Astrocyte of the hippocampus (primary cell): ENCODE data around the gene MACROD2.
A peak's percentile ranks its signal among the peaks of the same experiment; 100 is the strongest.
"Not testable (repeated sequence)": the region's sequence is repeated elsewhere in the genome, so short reads cannot be mapped to it uniquely, and the experiment has no call there.

Source experiments
- DNase-seq: peaks from one replicate; pipeline ENCODE4 v3.0.0; 2011; ENCODE audit warnings: low read depth, low spot score

The MACROD2 gene

DNA sequence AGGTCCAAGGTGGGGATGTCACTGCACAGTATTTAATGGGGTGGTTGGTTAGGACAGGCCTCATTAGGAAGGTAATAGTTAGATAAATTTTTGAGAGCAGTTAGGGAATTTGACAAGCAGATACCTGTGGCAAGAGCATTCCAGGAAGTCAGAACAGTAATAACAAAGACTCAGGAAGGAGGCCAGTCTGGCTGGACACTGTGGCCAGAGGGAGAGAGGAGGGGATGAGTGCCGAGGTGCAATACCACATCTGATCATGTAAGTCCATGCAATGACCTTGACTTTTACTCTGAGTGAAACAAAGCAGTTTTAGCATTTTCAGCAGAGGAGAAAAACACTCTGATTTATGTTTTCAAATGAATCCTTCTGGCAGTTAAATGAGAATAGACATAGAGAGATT, 1332.8 kb downstream of the MACROD2 start:
- peak; percentile 20 for DNase-seq

DNA sequence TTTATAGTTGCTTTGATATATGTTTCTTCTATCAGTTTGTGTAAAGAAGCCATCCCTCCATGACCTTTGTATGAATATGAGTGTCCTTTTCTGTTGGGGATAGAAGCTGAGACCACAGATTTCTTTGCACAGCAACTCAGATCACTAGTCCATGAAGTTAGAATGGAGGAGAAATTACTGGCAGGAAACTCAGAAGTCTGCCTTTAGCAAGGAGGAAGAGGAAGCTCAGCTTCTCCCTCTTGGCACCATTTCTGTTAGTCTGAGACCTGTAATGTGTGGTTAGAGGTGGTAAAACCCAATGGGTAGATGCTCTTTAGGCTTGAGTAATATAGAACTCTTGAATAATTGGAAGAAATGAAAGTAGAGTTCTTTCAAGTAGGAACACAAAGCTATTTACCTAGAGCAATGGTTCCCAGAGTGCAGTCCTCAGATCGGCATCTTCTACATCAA, 1337.4 kb downstream of the MACROD2 start:
- DNase-seq = no peak

DNA sequence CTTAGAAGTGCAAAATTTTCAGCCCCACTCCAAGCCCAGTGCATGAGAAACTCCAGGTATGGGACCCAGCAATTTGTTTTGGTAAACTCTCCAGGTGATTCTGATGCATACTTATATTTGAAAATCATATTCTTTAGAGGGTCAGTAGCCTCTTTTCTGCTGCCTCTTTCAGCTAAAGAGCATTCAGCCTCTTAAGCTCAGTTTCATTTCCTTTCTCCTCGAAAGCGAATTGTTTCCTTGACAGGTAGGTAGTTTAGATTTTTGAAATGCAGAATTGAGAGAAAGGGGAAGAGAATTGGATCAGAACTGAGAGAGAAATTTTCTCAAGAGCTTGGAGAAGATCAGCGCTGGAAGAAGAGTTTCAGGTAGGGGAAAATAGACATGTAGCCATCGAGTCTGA, 1337.9 kb downstream of the MACROD2 start:
- DNase-seq = no peak

DNA sequence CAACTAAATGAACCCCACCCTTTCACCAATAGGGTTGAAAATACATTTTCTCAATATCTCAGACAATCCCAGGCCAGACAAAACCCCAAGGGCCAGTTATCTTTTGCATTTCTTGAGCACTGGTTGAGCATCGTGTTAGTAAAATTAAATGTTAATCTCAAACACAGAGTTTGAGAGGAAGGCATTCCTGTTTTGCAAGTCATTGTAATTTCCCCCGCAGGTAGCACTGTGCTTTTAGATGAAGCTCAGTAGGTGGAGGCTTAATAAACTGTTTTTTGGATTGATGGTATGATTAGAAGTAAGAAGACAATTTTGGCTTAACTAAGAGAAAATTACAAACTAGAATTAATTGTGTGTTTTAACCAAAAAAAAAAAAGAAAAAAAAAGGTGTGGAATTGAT, 1340.7 kb downstream of the MACROD2 start:
- DNase-seq = no peak

DNA sequence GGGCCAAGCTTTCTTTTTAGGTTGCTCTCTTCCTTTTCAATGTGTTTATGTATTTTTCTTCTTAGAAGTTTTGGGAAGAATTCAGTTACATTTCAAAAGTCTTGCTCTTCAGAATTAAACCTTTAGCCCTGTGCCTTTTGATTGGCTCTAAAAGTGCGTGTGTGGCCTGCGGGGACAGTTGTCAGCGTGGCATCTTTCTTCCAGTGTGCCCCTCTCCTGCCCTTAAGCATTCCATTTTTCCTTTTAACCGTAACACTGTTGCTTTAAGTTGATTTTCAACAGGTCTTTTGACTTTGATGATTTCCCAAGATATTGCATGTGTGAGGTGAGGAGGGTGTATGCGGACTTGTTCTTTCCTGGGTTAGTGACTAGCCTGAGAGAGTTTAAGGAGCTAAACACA, 1341.2 kb downstream of the MACROD2 start:
- no peak for DNase-seq

DNA sequence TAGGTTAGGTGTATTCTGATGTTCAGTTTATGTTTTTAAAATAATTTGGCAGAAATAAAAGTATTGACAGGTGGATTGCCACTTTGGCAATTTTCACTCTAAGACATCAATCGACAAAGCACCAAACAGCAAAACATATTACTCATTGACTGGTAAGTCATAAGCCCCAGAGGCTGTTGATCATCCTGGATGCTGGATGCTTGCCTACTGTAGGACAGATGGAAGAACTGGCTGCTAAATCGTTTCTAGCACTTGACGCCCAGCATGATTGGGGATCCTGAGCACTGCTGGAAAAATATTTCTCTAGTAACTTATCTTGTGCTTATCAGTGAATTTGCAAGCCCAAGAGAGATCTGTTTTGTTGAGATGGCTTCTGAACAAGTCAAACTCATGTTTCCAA, 1343.9 kb downstream of the MACROD2 start:
- no peak for DNase-seq

DNA sequence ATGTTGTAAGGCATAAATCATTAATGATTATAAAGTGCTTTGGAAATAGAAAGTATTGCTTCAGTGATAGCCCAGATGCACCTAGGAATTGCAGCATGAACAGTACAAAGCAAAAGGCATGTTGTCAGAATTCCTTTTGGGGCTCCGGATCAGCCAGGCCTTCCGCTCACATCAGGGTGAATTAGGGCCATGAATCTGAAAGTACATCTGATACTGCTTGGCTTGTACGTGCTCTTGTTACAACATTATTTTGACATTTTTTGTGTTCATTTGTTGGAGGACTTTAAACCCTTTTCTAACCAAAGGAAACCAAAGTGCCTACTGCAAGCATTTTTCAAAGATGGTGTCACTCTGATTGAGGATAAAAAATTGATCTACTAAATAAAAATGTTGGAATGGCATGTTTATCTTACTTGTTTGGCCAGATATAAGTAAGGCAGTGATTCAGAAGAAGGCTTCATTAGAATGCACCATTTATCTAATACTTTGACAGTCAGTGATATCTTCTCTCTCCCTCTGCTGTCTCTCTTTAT, 1347.7 kb downstream of the MACROD2 start:
- DNase-seq = peak; percentile 7

DNA sequence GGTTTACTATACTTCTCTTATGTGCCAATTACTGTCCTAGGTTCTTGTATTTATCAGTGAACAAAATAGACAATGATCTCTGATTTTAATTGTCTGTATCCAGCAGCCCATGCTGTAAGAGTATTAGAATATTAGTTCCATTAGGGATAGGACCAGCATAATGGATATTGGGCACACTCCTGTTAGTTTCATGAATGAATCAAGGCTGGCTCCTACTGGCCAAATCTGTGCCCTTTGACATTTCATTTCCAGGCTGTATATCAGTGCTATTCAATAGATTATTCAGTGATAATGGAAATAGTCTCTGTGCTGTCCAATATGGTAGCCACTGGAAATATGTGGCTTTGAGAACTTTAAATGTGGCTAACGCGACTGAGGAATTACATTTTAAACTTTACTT, 1350.0 kb downstream of the MACROD2 start:
- DNase-seq = no peak

DNA sequence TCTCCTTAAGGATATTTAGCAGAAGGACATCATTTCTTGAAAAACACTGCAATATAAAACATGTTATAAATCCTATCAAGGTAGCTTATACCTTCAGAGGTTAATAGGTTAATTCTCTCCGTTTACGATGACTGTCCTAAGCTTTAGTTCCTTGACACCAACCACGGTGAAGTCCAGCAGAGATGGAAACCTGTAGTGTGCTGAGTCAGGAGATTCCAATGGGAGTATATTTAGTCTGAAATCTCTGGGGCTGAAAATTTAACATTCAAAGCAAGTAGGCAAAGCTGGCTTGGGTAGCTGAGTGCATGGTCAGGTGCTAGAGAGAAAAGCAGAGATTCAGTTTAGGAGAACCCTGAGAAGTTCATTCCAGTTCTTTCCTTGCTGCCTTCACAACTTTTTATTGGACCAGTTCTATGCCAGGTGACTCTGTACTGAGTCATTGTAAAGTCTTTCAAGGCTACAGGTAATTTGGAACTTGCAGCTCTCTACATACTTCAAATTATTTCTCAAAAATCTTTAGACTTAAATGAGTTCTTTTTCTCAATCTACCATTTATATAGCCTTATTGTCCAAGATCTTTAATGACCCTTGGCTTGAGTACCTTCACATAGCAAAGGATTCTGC, 1351.5 kb downstream of the MACROD2 start:
- no peak for DNase-seq

DNA sequence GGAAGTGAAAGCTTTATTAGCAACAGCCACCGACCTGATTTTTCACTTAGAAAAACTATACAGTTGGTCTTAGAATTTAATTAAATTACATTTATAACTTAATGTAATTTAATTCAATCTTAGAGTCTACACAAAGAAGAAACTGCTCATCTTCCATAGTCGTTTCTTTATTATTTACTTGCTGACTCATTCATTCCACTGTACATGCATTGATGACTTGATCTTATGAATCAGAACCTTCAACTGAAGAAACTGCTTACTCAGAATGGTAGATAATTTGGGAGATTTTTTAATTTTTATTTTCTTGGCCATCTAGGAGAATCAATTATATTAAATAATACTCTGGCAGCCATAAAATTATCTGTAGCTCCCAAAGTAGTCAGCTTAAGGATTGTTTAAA, 1363.7 kb downstream of the MACROD2 start:
- no peak for DNase-seq

DNA sequence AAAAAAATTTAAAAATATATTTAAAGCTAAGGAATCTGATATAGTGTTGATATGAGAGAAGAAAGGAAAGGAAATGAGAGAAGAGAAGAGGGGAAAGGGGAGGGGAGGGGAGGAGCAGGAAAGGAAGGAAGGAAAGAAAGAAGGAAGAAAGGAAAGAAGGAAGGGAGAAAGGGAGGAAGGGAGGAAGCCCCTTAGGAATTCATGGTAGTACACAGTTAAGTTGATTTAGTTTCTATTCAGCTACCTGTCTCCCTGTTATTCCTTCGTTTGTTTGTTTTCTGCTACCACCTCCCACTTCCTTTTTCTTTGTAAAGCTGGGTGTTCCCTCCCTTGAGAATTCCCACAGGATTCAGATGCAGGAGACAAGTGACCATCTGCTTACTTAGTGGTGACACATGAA, 1367.5 kb downstream of the MACROD2 start:
- DNase-seq = no peak

DNA sequence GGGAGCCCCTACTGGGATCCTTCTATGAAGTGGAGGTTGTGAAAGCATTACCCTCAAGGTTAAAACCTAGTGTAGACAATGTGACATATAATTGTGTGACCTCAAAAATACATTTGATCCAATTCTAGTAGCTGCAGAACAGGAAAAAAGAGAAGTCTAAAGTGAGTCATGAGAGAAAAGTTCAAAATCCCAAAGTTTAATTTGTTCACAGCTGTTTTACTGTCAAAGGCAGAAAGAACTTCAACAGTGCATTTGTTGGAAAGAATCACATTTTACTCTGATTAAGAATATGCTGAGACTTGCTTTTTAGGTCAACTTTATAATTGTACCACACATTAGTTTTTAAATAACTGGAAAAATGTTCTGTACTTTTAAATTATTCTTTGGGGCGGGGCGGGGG, 1369.5 kb downstream of the MACROD2 start:
- DNase-seq = no peak

DNA sequence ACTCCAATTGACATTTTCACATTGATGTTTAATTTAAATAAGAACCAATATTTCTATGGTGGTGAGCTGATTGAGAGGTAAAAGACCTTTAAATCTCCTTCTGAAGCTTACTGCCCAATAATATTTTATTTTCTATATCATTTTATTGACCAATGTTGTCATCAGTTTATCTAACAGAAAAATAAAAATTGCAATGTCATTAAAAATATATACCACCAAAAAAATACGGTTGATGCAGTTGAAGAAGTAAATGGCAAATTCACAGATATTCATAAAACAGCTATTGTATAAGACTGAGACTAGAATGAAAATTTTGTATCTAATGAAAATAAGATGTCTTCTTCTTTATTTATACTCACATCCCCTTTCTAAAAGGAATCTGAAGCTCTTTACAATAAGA, 1375.1 kb downstream of the MACROD2 start:
- no peak for DNase-seq

DNA sequence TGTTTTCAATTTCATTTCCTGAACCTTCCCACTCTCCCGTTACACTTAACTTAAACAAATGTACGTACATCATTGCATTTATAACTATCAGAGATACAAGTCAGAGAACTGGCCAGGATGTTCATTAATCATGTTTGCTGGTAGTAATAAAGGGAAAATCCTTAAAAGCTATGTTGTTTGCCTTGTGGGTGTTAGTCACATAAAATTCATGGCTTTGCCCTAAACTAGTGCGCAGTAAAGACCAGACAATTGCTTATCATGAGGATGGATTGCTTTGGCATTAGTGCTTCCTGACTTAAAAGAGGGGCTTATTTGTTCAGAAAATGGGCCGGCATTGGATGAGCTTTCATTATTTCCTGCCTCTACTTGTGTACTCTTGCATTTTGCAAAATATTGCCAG, 1379.4 kb downstream of the MACROD2 start:
- no peak for DNase-seq

DNA sequence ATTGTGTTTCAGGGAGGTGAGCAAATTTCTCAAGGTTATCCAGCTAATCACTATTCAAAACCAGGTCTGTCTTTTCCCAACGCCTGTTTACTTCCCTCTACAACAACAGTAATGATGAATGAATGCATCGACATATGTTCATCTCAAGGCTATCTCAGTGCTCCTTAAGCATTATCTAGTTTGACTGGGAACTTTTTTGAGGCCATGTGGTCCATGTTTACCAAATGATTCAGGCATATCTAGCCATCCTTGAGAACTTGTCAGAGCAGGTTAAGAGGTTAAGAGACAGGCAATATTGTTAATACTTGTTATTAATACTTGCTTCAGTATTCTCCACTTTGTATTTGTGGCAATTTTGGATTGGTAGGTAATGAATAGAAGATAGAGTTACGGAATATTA, 1380.5 kb downstream of the MACROD2 start:
- no peak for DNase-seq

DNA sequence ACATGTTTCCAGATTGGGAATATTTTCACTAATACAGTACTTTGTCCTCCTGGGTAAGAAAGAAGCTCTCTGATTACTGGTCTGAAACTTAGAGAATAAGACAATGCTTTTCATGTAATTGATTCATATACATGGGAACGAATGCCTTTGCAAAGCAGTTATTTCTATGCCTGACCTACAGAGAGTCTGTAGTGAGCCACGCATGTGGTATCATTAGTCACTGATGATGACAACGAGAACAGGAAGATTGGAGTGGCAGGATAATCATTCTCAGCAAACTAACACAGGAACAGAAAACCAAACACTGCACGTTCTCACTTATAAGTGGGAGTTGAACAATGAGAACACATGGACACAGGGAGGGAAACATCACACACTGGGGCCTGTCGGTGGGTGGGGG, 1382.3 kb downstream of the MACROD2 start:
- DNase-seq = not testable (repeated sequence)

DNA sequence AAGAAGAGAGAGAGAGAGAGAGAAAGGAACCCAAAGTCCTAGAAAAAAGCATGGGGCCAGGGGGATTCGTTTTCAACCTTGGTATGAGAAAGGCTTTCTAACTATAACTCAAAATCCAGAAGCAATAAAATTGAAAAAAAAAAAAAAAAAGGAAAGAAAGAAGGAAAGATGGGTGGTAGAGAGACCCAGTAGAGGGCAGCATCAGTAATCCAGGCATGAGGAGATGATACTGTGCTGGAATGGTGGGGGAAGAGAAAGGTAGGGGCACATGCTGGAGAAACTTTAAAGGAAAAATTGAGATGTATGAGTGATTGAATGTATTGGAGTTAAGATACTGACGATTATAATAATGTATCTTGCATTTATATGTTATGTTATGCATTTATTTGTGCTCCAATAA, 1382.8 kb downstream of the MACROD2 start:
- no peak for DNase-seq

DNA sequence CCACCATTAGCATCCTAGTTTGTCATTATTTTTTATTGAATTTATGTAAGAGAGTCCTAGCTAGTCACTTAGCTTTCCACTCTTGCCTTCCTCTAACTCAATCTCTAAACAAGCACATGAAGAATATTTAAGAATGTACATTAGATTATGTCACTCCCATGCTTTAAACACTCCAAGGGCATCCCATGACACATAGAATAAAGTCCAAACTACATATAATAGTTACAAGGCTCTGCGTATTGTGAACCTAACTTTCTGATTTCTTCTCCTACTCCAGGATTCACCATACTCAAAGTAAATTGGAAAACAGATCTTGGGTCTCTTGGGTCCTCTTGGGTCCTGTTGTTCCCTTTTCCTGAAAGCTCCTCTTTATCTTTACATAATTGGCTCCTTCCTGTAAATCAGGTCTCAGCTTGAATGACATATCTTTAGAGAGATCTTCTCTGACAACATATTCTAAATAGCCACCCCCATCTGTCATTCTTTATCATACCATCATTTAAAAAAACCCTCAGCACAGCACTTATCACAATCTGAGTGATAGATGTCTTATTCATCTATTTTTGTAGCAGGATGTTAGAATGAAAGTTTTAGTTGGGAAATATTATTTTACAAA, 1384.5 kb downstream of the MACROD2 start:
- no peak for DNase-seq

DNA sequence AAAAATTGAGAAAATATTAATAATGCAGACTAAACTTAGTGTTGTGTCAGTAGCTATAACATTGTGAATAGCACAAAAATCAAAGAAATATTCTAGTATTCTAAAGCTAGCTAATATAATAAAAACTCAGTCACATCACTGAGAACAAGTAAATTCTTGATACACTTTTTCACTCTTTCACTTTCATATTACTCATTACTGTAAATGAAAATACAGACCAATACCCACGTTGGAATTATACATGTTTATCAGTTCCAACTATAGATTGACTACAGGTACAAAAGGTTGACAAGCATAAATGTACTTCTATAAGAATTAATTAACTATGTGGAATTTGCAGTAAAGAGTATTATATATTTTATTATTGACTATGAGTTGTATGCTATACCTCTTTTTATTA, 1385.5 kb downstream of the MACROD2 start:
- no peak for DNase-seq

DNA sequence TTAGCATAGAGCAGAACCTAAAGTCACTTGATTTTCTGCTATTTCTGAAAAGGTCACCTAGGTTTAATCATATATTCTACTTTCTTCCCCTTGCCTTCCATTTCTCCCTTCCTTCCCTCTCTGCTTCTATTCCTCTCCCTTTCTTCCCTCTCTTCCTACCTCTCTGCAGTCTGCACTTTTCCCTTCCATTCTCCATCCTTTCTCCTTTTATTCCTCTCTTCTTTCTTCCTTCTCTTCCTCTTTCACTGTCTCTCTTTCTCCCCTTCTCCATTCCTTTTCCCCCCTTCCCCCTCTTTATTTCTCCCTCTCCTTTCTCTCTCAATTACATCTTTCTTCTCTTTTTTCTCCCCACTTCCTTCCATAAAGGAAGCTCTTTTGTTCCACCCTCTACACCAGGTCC, 1391.9 kb downstream of the MACROD2 start:
- DNase-seq = no peak

DNA sequence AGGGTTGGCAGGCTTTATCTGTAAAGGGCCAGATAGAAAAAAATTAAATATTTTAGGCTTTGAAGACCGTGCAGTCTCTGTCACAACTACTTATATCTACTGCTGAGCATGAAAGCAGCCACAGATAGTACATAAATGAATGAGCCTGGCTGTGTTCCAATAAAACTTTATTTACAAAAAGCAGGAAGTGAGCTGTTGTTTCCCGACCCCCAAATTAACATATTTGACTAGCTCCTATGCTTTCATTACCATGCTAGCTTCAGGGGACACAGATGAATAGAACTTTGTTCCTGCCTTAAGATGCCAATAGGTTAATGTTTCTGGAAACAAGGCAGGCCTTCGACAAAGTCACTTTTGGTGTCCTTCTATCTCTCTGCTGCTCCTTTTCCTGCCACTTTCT, 1400.1 kb downstream of the MACROD2 start:
- no peak for DNase-seq

DNA sequence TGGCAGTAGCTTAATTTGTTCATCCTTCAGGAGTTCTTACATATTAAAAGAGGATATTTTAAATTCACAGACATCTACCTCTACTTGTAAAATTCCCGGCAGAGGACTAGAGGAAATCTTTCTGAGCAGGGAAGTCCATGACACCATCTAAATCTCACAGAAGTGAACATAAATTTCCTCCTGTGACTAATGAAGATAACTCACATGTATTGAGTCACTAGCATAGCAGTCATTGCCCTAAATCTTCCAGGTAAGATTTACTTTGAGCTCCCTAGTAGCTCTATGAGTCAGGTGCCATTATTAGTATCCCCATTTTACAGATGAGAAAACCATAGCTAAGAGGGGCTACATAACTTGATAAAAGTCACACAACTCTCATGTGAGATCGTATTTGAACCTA, 1400.7 kb downstream of the MACROD2 start:
- no peak for DNase-seq

DNA sequence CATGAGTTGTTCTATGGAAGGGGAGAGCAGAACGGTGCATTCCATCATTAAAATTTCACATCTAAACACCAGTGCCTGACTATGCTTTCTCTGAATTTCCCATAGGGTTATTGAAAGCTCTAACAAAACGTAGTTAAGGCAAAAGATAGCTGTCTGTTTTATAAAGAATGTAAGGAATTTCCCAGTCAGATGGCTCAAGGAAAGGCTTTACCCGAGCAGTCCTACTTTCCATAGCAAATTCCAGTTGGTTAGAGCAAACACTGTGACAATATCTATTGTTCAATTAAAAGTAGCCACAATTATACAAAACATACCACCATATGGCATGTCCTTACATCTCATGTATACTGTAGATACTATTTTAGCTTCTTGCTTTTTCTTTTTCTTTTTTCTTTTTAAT, 1401.6 kb downstream of the MACROD2 start:
- DNase-seq = peak; percentile 15

DNA sequence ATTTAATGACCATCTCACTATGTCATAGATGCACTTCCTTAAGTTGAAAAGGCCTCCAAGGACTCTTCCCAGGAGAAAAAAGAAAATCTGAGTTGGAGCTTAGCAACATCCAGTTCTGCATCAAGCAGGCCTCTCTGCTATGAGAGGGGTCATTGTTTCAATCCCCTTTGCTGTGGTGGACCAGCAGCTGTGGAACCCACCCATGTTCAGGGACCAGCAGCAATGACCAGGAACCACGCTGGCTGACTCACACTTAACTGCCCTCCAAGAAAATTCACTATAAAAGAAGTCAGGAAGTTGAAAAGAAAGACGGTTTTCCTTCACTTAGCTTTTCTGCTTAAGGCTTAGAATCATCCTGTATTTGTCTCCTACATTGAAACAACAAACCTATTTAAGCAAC, 1404.5 kb downstream of the MACROD2 start:
- no peak for DNase-seq
